ENCODE measurements around the gene TTC23. TPM values are rescaled to one million over a fixed set of nuclear protein-coding genes. Genes with fewer than 3 reads are reported as not detected.

The TTC23 gene
- total and polyA plus RNA-seq, 7 experiments from 2014 or later: 0.34 to 4.0 (median 0.92) TPM

DNA sequence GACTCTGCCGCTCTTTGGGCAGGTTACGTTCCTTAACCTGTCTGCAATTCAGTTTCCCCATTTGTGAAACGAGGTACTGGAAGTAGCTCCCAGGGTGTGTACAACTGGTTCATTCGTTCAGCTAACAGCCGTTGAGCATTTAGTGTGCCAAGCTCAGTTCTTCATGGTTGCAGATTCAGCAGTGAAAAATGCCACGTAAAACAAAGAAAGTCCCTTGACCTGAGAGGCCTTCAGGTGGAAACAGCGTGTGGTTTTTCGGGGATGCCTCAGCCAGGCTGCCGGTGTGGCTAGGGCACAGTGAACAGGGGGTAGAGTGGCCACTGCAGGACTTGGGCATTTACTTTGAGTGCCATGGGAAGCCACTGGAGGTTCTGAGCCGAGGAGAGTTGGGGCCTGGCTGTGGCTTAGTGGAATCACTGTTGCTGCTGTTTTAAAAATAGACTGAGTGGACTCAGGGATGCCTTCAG lies 139.8 kb downstream of the TTC23 start:
- CTCF ChIA-PET: no interaction called here
- Histone ChIP-seq H3K4me1 (ENCODE audit: control insufficient read depth in 2 of 2, insufficient read depth in 2 of 2, low read length in 2 of 2) (peaks cover 0 to 12% of the 10 kb centered on the region in 2 donors), H3K9me3 (ENCODE audit: control insufficient read depth in 2 of 3, low read length in 3 of 3) (no peaks in the 10 kb centered on the region), H3K36me3 (ENCODE audit: control insufficient read depth in 2 of 3, insufficient read depth in 3 of 3, low read length in 3 of 3) (no peaks in the 10 kb centered on the region), H3K27ac (ENCODE audit: low read depth, low read length) (no peak overlapping the region), H3K4me3 (ENCODE audit: low read length) (no peak overlapping the region), H3K27me3 (ENCODE audit: control insufficient read depth in 2 of 2, insufficient read depth in 2 of 2, low read length in 2 of 2) (peaks cover 0 to 5% of the 10 kb centered on the region in 2 donors)
- intact Hi-C loops (cut with micrococcal nuclease): loop anchor here in 1 of 2 donors (5.0 to 10.0 kb wide), 2 partner anchors 458 to 595 kb away; partner anchors contain the start of gene MEF2A
- peaks cover 11 to 36% (median 15%) of the 10 kb centered on the region in 5 donors for H3K27me3 Mint-ChIP-seq
- POLR2A ChIA-PET: no interaction called here
- DNase-seq: no peak
- H3K36me3 Mint-ChIP-seq: no peaks in the 10 kb centered on the region
- no peak overlapping the region for H3K4me3 Mint-ChIP-seq
- no peak overlapping the region for H3K27ac Mint-ChIP-seq
- H3K9me3 Mint-ChIP-seq: no peaks in the 10 kb centered on the region
- no peak for ATAC-seq
- peaks cover 0 to 30% (median 17%) of the 10 kb centered on the region in 7 donors for H3K4me1 Mint-ChIP-seq

DNA sequence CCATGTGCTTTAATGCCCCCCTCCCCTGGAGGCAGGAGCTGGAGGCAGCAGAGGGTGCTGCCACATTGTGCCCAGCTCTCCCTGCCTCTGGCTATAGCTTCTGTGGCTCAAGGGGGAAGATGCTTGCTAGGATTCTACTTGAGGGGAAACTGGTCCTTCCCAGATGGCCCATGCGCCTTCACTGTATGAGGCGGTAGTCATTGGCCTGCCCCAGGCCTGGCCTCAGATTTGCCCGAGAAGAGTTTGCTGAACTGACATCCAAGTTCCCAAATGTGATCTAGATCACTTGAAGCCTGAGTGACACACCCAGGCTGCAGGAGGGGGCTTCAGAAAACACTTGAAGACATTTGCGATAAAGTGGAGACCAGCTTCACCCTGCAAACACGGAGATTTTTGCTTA lies 140.4 kb downstream of the TTC23 start:
- Mint-ChIP-seq H3K36me3 (no peaks in the 10 kb centered on the region), H3K27me3 (peaks cover 11 to 36% (median 15%) of the 10 kb centered on the region in 5 donors), H3K4me3 (peak overlapping the region in 2 of 10 donors; percentile 23 to 47), H3K9me3 (no peaks in the 10 kb centered on the region), H3K27ac (peak overlapping the region in 1 of 9 donors; percentile 10), H3K4me1 (peaks cover 0 to 30% (median 17%) of the 10 kb centered on the region in 7 donors)
- H3K4me3 ChIP-seq (ENCODE audit: low read length): no peak overlapping the region
- ATAC-seq (no peak), DNase-seq (no peak)
- H3K27ac ChIP-seq (ENCODE audit: low read depth, low read length): no peak overlapping the region
- peaks cover 0 to 5% of the 10 kb centered on the region in 2 donors for H3K27me3 ChIP-seq (ENCODE audit: control insufficient read depth in 2 of 2, insufficient read depth in 2 of 2, low read length in 2 of 2)
- intact Hi-C loops (cut with micrococcal nuclease): loop anchor here in 1 of 2 donors (5.0 to 10.0 kb wide), 2 partner anchors 458 to 596 kb away; partner anchors contain the start of gene MEF2A
- CTCF ChIA-PET: no interaction called here
- H3K4me1 ChIP-seq (ENCODE audit: control insufficient read depth in 2 of 2, insufficient read depth in 2 of 2, low read length in 2 of 2): peaks cover 0 to 12% of the 10 kb centered on the region in 2 donors
- POLR2A ChIA-PET: no interaction called here
- no peaks in the 10 kb centered on the region for H3K9me3 ChIP-seq (ENCODE audit: control insufficient read depth in 2 of 3, low read length in 3 of 3)
- H3K36me3 ChIP-seq (ENCODE audit: control insufficient read depth in 2 of 3, insufficient read depth in 3 of 3, low read length in 3 of 3): no peaks in the 10 kb centered on the region

DNA sequence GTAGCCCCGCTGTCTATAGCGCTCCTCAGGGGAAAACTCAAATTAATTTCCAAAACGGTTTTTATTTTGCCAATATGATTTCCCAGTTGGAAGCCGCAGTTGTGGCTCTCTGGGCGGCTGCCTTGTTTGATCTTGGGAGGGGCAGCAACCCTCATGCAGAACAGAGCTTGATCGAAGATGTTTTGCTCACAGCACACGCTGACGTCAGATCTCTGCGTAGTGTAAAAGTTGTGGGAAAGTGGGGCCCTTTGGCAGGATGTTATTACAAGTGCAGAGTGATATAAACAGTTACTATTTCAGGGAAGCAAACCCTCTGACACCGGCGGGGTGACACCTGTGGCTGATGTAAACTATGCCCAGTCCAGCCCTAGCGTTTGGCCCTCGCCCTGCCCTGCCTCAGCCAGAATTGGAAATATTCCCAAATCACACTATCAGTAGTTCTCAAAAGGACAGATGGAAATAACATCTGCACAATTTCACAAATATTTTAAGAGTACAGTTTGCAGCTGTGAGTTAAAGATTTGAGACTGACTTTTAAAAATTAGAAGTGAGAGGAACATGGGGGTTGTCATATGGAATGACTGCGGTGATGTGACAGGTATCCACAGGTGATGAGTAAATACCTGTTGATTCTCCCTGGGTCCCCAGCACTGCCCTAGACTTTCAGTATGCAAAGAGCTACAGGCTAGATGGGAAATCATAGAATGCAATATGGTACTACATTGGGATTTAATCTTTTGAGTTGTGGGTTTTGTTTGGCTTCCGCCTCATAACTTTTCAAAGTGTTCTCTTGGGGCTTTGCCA lies 142.8 kb downstream of the TTC23 start:
- H3K4me3 ChIP-seq (ENCODE audit: low read length): no peak overlapping the region
- POLR2A ChIA-PET: no interaction called here
- Mint-ChIP-seq H3K36me3 (no peaks in the 10 kb centered on the region), H3K9me3 (no peaks in the 10 kb centered on the region), H3K4me3 (peak overlapping the region; percentile 10 to 81 (median 72)), H3K27ac (peak overlapping the region; percentile 7 to 94 (median 74)), H3K4me1 (peaks cover 0 to 34% (median 17%) of the 10 kb centered on the region in 7 donors), H3K27me3 (peaks cover 29 to 52% (median 30%) of the 10 kb centered on the region in 5 donors)
- H3K27me3 ChIP-seq (ENCODE audit: control insufficient read depth in 2 of 2, insufficient read depth in 2 of 2, low read length in 2 of 2): peaks cover 0 to 5% of the 10 kb centered on the region in 2 donors
- H3K4me1 ChIP-seq (ENCODE audit: control insufficient read depth in 2 of 2, insufficient read depth in 2 of 2, low read length in 2 of 2): peaks cover 0 to 12% of the 10 kb centered on the region in 2 donors
- no peaks in the 10 kb centered on the region for H3K9me3 ChIP-seq (ENCODE audit: control insufficient read depth in 2 of 3, low read length in 3 of 3)
- CTCF ChIA-PET: no interaction called here
- DNase-seq (peak in 5 of 9 donors; percentile 29 to 58 (median 49)), ATAC-seq (peak; percentile 23)
- intact Hi-C loops (cut with micrococcal nuclease): loop anchor here in 1 of 2 donors (5.0 to 10.0 kb wide), 2 partner anchors 461 to 598 kb away; partner anchors contain the start of gene MEF2A
- H3K27ac ChIP-seq (ENCODE audit: low read depth, low read length): no peak overlapping the region
- no peaks in the 10 kb centered on the region for H3K36me3 ChIP-seq (ENCODE audit: control insufficient read depth in 2 of 3, insufficient read depth in 3 of 3, low read length in 3 of 3)

DNA sequence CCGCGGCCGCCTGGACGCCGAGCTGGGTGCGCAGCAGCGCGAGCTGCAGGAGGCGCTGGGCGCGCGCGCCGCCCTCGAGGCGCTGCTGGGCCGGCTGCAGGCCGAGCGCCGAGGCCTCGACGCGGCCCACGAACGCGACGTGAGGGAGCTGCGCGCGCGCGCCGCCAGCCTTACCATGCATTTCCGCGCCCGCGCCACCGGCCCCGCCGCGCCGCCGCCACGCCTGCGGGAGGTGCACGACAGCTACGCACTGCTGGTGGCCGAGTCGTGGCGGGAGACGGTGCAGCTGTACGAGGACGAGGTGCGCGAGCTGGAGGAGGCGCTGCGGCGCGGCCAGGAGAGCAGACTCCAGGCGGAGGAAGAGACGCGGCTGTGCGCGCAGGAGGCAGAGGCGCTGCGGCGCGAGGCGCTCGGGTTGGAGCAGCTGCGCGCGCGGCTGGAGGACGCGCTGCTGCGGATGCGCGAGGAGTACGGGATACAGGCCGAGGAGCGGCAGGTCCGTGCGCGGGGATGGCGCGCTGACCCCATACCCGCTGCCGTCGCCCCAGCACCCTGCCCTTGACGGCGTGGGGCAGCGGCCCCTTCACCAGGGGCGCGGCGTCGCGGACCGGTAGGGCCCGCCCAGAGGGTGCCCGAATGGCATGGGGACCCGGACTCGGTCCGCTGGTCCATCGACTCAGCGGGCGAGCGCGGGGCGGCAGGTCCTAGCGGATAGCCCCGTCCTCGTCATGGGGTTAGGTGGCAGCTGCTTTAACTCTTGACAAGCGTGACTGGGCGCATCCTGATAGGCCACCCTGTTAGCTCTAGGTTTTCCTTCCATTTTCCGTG lies 143.7 kb downstream of the TTC23 start:
- DNase-seq (peak; percentile 11 to 54 (median 16)), ATAC-seq (peak; percentile 44)
- ChIA-PET POLR2A (interaction anchor here (1.0 kb wide), 1 partner anchor 9 kb away, joined by 3 read pairs; no protein-coding TSS in a partner anchor), CTCF (interaction anchor here (1.1 kb wide), 1 partner anchor 105 kb away, joined by 3 read pairs; no protein-coding TSS in a partner anchor)
- Mint-ChIP-seq H3K27ac (peak overlapping the region in 8 of 9 donors; percentile 7 to 94 (median 66)), H3K36me3 (no peaks in the 10 kb centered on the region), H3K27me3 (peaks cover 33 to 54% (median 36%) of the 10 kb centered on the region in 5 donors), H3K4me1 (peaks cover 0 to 29% (median 10%) of the 10 kb centered on the region in 7 donors), H3K9me3 (no peaks in the 10 kb centered on the region), H3K4me3 (peak overlapping the region; percentile 10 to 81 (median 72))
- Histone ChIP-seq H3K36me3 (ENCODE audit: control insufficient read depth in 2 of 3, insufficient read depth in 3 of 3, low read length in 3 of 3) (no peaks in the 10 kb centered on the region), H3K4me3 (ENCODE audit: low read length) (no peak overlapping the region), H3K27ac (ENCODE audit: low read depth, low read length) (no peak overlapping the region), H3K9me3 (ENCODE audit: control insufficient read depth in 2 of 3, low read length in 3 of 3) (no peaks in the 10 kb centered on the region), H3K27me3 (ENCODE audit: control insufficient read depth in 2 of 2, insufficient read depth in 2 of 2, low read length in 2 of 2) (peaks cover 0 to 5% of the 10 kb centered on the region in 2 donors), H3K4me1 (ENCODE audit: control insufficient read depth in 2 of 2, insufficient read depth in 2 of 2, low read length in 2 of 2) (peaks cover 0 to 12% of the 10 kb centered on the region in 2 donors)
- intact Hi-C loops (cut with micrococcal nuclease): loop anchor here (1.0 to 10.0 kb wide), 3 partner anchors 108 to 599 kb away; partner anchors contain the start of gene MEF2A (in 1 of the 2)

DNA sequence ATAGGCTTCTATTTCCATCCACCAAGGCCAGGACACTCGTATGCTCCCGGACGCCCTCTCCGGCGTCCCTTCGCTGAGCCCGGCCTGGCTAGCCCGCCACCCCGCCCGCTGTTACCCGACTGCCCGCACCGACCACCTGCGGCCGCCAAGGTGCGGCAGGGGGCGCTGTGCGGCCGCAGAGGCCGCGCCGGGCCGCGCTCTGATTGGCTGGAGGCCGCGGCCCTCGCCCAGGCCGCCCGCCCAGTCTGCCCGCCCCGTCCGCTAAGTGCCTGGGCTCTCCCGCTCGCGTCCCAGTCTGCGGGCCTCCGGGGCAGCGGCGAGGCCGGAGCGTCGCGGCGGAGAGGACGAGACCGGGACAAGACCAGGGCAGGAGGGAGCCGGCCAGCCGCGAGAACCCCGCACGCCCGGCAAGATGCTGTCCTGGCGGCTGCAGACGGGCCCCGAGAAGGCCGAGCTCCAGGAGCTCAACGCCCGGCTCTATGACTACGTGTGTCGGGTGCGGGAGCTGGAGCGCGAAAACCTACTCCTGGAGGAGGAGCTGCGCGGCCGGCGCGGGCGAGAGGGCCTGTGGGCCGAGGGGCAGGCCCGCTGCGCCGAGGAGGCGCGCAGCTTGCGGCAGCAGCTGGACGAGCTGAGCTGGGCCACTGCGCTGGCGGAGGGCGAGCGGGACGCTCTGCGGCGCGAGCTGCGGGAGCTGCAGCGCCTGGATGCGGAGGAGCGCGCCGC lies 144.4 kb downstream of the TTC23 start, which contains the start of gene SYNM:
TSS of gene SYNM (plus strand) at position 293 of the 726 bp plus-strand sequence. CDS start at position 413, 120 bp downstream.
- H3K27ac Mint-ChIP-seq: peak within 1 kb of the TSS in 2 of 9 donors; percentile 29 to 82

More for the DNA sequence above, 144.4 kb downstream of the TTC23 start, which contains the start of gene SYNM:
- Histone ChIP-seq H3K27ac (ENCODE audit: low read depth, low read length) (no peak within 1 kb of the TSS), H3K36me3 (ENCODE audit: control insufficient read depth in 2 of 3, insufficient read depth in 3 of 3, low read length in 3 of 3) (no peaks in the 10 kb centered on the region), H3K4me1 (ENCODE audit: control insufficient read depth in 2 of 2, insufficient read depth in 2 of 2, low read length in 2 of 2) (peaks cover 0 to 12% of the 10 kb centered on the region in 2 donors), H3K27me3 (ENCODE audit: control insufficient read depth in 2 of 2, insufficient read depth in 2 of 2, low read length in 2 of 2) (peaks cover 0 to 5% of the 10 kb centered on the region in 2 donors), H3K9me3 (ENCODE audit: control insufficient read depth in 2 of 3, low read length in 3 of 3) (no peaks in the 10 kb centered on the region), H3K4me3 (ENCODE audit: low read length) (peak within 1 kb of the TSS; percentile 27)
- H3K4me1 Mint-ChIP-seq: peaks cover 0 to 26% (median 9%) of the 10 kb centered on the region in 7 donors
- H3K9me3 Mint-ChIP-seq: peaks cover 0 to 2% (median 0%) of the 10 kb centered on the region in 11 donors
- H3K4me3 Mint-ChIP-seq: peak within 1 kb of the TSS in 9 of 10 donors; percentile 23 to 79 (median 59)
- H3K27me3 Mint-ChIP-seq: peaks cover 36 to 59% (median 39%) of the 10 kb centered on the region in 5 donors
- H3K36me3 Mint-ChIP-seq: no peaks in the 10 kb centered on the region
- intact Hi-C loops (cut with micrococcal nuclease): loop anchor here (1.0 to 10.0 kb wide), 3 partner anchors 108 to 600 kb away; partner anchors contain the start of gene MEF2A (in 1 of the 2)
- CTCF ChIA-PET: interaction anchor here (1.1 kb wide), 1 partner anchor 106 kb away, joined by 3 read pairs; no protein-coding TSS in a partner anchor
- POLR2A ChIA-PET: interaction anchor here (1.0 kb wide), 1 partner anchor 10 kb away, joined by 3 read pairs; no protein-coding TSS in a partner anchor
- ATAC-seq (peak; percentile 60), DNase-seq (peak in 5 of 9 donors; percentile 7 to 72 (median 19))

All from naive thymus-derived CD4-positive, alpha-beta T cell (primary cell).